Breast epithelium (tissue), 3 donors: ENCODE results near the gene KIF3B.
"Not testable (repeated sequence)": the region's sequence is repeated elsewhere in the genome, so short reads cannot be mapped to it uniquely, and the experiment has no call there.

Experiments
- CTCF ChIP-seq, 3 donors: fragments of 450-650 bp; IDR thresholded peaks; one replicate each; pipeline ENCODE4 v1.5.1; 2016 to 2017; ENCODE audit warnings: antibody characterized with exemption in 3 of 3, mild to moderate bottlenecking in 3 of 3, moderate library complexity in 3 of 3
- POLR2A ChIP-seq: fragments of 450-650 bp; IDR thresholded peaks from one replicate; pipeline ENCODE4 v1.6.1; 2016; ENCODE audit warnings: antibody characterized with exemption, mild to moderate bottlenecking, moderate library complexity
- POLR2AphosphoS5 ChIP-seq, 3 donors: sonication (generic); formaldehyde crosslinking; IDR thresholded peaks; one replicate each; pipeline ENCODE4 v1.6.1; 2017; ENCODE audit warnings: antibody characterized with exemption in 3 of 3

GRCh38 chr20:32275163-32275562 lies 2.3 kb upstream of the KIF3B start:
- TF ChIP-seq CTCF (IDR thresholded peaks at IDR 0.05); POLR2A; POLR2AphosphoS5 (IDR thresholded peaks at IDR 0.05): not testable (repeated sequence)
